Measurements from ENCODE around the gene PRG2.

PRG2 gene

GRCh38 chr11:57390535-57390934 is at the start of gene PRG2:
Gene PRG2 (minus strand): TSS chr11:57390650. CDS start chr11:57389944, 706 bp downstream.
- no peak for DNase-seq (ENCODE audit: low spot score)

DNA sequence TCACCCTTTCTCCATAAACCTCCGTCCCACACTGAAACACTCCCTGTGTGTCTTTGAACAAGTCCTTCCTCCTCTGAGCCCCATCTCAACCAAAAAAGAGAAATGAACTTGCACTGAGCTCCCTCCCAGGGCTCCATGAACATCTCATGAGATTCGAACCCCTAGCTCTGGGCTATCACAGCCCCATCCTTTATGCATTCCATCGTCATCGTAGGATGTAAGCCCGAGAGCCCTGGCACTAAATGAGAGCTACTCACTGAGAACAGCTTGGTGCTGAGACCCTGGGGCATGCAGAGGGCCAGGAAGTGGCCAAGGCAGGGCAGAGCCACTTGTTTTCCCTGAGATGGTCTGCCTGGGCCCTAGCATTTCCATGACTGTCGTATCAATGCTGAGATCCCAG is 49.3 kb upstream of the PRG2 start:
- no peak for DNase-seq (ENCODE audit: low spot score)

- no peak for DNase-seq (ENCODE audit: low spot score)
Observed at GRCh38 chr11:57438345-57439285, 48.2 kb upstream of the PRG2 start.

DNA sequence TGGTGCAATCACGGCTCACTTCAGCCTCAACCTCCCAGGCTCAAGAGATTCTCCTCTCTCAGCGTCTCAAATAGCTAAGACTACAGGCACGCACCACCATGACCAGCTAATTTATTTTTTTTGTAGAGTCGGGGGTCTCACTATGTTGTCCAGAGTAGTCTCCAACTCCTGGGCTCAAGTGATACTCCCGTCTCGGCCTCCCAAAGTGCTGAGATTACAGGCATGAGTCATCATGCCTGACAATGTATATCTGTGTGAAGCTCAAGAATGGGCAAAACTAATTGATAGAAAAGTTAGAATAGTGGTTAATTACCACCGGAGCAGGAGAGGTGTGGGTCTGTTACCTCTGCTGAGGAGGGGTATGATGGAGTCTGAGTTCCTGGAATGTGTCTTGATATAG is 45.6 kb upstream of the PRG2 start:
- no peak for DNase-seq (ENCODE audit: low spot score)

- DNase-seq (ENCODE audit: low spot score), result no peak
Observed at GRCh38 chr11:57434640-57435546, 44.4 kb upstream of the PRG2 start.

DNA sequence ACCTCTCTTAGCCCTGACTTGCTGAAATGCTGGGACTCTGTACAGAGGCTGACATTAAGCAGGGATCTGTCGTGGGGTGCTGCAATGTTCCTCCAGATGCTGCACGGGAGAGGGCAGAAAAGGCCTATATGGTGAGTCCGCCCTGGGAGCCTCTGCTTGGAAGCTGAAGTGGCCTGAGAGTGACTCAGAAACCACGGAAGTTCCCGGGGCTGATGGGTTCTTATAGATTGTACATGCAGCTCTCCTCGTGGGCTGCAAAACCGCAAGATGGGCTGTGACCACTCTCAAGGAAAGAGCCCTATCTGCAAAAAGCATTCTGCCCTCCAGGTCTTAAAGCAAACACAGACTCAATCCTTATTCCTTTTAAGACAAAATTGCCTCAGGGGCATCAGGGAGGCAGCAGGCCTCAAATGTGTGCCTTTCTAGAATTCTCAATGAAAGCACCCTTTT is 42.3 kb upstream of the PRG2 start:
- DNase-seq (ENCODE audit: low spot score), result no peak

DNA sequence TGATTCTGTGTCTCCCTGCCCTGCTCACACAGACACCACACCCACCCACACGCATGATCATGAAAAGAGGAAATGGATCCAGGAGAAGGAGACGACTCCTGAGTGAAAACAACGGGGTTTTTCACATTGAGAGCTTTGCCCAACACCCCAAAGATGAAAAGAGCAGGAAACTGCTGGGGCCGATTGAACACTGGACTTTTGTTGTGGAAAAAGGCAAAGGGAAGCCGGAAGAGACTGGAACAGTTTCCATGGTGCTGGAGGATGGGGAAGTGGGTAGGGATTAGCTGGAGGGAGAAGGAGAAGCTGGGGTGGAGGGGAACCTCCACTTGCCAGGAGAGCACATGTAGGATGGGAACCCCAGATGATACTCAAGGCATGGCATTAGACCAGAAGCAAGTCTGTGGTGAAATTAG is 41.7 kb upstream of the PRG2 start:
- DNase-seq (ENCODE audit: low spot score), result no peak

DNA sequence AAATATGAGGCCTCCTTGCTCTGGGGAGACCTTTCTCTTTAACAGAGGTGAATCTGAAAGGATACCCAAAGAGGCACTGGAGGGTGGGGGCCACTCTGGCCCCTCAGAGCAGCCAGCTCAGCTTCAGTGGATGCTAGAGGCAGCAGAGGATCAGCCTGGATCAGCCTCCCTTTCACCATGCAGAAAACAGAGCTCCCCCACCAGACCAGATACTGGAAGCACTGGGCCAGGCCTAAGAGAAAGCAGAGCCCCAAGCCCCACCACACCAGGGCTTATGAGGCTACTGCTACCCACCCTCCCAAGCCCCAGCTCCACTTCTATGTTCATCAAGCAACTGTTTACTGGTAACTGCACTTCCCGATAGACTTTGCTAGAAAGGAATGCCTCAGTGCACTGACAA is 40.5 kb upstream of the PRG2 start:
- no peak for DNase-seq (ENCODE audit: low spot score)

DNA sequence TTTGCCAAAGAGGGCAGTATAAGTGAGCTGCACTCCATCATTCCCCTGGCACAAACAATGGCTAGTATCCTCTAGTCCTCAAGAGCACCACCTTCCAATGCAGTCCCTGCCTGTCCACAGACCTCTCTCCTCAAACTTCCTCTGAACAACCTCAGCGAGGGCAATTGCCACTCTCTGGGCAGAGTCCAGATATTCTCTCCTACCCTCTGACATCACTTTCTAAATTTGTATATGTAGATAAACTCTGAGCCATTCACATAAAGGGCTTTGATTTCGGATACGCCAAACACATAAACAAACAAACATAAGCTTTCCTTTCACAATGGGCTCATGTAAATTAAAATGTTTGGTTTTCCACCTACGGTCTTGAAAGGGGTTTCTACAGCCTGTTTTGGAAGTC is 39.5 kb upstream of the PRG2 start:
- no peak for DNase-seq (ENCODE audit: low spot score)

DNA sequence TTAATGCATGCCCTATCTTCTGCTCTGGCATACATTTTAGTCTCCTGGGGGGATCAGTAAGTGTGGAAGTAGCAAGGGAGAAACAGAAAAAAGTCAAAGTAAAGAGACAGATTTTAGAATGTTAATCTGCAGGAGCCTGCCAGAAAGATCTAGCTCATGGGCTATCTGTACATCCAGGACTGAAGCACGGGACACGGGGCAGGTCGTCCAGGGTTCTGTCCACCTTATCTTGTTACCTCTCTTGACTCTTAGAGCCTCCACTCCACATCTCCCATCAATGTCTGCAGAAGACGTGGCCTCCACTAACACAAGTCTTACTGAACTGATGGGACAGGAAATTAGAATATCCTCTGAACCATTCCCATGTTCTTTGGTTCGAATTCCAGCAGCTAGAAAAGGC is 38.2 kb upstream of the PRG2 start:
- DNase-seq (ENCODE audit: low spot score), result no peak

DNA sequence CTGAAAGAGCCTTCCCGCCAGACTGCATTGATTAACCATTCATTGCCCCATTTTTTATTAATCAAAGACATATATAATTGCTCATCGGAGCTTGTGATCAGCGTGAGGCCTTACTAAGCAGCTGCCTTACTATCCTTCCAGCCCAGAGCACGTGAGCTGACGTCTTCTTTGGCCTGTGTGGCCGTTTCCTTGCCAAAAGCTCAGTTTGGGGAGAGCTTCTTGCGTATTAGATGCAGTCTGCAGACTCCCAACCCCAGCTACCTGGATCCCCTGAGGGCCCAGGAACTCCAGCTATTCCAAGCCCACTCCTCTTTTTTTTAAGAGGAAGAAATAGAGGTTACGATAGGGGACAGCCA is 37.3 kb upstream of the PRG2 start:
- DNase-seq (ENCODE audit: low spot score), result no peak

DNA sequence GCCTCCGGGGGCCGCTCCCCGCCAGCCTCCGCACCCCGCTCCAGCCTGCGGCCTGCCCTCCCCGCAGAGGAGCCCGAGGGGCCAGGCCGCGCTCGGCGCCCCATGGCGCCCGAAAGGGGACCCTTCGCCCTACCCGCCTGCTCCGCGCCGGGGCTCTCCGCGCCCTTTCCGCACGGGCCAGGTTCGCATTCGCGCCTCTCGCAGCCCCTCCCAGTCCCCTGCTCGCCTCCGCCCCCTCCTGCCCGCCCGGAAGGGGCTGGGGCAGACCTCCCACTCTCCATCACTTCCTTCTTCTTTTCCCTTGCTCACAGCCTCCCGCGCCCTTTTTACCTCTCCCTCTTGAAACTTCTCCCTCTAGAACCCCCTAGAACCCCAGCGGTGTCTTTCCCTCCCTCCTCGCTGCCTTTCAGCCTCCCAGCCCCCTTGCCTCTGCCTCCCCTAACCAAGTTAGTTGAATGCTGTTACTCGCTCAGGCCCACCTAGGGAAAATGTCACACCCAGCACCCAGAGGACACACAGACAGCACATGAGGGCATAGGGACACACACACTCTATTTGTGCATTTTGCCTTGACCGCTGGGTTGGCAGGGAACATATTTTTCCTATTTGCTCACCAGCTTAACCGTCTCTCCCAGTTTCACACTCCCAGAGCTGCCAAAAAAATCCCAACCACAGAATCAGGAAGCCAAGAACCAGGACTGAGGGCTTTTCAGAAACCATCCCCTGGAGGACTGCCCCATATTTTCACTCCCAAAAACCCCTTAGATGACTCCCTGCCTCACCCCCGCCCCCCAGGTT is 36.7 kb upstream of the PRG2 start, which contains the start of gene SLC43A3:
Gene SLC43A3 (minus strand): TSS at position 193 of the 798 bp plus-strand sequence. CDS start 949 bp downstream, outside the sequence.
- peak; percentile 81 for DNase-seq (ENCODE audit: low spot score)

DNA sequence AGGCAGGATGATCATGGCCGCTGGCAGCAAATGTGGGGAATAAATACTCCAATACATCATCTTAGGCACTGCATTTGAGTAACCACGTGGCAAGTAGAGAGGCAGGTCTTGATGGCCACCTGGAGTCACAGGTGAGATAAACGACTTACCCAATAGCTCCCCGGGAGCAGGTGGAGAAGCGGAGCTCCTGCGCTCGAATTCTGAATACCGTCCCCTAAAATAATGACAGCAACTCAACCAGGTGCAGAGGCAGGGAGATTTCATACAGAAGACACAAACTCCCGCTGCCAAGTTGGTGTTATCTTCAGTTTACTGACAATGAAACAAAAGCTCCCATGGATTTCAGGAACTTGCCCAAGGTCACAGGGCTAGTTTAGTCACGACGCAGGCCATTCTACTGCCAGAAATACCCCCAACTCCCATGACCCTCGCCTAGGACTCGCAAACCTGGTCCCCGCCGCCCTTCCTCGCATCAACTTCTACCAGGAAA is 36.0 kb upstream of the PRG2 start:
- peak; percentile 40 for DNase-seq (ENCODE audit: low spot score)

DNA sequence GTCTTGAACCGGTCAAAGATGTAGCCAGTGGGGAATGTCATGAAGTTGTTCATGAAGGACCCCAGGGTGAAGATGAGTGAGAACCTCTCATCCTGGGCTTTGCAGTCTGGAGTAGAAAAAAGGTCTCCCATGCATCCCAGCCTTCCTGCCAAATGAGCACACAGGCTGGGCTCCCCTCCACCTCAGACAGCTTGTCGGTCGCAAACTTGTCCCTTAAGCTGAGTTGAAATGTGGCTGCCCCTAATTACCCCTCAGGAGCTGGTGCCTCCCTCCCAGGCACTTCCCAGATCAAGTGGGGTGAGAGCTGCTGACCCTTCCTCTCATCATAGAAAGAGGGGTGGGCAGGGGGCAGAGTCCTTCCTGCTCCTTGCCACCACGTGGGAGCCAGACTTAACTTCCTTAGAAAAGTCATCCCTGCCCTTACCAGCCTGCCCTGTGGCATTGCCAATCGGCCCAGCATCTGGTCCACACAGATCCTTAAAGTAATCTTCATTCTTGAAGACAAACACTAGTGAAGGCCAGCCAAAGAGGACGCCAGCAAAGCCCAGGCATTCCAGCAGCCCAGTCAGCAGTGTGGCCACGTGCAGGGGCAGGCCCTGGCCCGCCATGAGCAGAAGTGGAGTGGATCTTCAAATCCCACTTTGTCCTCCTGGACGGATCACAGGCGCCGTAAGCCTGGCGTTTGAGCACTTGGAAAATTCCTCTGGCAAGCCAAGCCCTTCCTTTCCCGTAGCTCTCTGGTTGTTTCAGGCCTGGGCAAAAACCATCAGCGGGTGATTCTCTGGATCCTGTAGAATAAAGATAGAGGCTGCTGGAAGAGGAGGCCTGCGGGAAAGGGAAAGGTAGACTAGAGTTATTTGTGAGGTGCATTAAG is 35.4 kb upstream of the PRG2 start:
- no peak for DNase-seq (ENCODE audit: low spot score)

DNA sequence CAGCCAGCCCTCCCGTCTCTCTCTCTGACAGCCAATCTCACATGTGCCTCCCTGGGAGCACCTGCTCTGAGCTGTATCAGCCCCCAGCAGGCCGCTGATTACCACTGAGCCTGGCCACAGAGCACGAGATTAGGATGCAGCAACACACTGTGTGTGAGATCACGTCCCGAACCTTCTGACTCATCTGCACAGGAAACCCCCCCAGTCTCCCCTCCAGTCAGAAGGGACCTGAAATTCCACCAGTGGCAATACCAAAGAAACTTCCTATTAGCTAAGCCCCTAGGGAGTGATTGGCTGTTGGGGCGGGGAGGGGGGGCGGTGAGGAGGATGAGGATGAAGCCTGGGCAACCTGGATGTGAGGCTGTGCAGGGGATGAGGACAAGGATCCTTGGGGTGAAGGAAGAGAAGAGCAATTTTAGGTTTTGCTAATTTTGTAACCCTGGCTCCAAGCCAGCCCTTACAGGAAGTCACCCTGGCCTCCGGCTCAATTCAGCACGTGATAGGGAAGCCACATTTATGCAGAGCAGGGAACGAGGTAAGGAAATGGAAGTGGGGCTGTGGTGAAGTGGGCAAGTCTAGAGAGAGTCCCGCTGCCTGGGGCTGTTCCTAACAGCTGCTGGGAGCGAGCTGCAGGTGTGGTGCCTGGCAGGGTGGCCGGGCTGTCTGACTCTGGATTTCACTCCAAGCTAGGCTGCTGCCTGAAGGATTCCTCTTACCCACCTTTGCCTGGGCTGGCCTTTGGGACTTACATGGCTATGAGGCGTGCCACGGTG is 34.5 kb upstream of the PRG2 start:
- peak; percentile 68 for DNase-seq (ENCODE audit: low spot score)

DNA sequence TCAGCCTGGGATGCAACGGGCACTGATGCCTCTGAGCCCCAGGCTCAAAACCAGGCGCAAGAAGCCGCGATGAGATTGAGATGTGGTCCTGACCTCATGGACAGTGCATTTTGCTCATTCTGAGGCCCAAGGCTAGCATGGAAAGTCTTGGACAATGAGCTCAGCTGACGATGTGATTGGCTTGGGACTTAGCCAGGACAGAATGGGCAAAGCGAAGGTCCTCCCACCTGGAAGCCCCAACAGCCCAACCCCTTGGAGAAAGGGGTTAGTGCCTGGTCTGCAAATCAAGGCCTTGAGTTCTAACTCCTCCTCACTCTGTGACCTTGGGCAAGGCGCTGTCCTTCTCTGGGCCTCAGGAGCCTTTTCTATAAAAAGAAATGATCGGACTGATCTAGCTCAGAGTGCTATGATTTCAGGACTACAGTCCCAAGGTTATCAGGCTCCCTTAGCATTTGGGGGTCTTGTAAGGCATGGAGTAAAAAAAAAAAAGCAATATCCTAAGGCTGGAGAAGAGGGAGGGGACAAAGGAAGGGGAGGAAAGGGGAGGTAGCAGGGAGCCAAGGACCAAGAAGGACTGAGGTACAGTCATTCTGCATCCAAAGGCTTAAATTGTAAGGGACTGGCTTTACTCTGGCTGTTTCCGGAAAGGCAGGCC is 33.8 kb upstream of the PRG2 start:
- no peak for DNase-seq (ENCODE audit: low spot score)

DNA sequence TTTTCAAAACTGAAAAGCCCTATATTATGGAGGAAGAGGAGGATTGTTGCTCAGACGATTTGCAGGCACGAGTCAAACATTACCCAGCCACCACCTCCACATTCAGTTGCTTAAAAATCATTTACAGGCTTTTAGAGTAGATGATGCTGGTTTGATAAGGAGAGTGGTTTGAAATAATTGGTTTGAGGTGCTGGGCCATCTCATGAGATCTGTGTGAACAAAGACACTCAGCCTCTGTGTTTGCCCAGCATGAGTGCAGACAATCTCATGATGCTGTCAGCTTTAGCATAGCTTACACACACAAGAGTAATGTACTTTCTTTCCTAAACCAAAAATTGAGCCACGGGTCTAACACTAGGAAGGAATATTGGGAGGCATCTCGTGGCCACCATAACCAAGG is 32.2 kb upstream of the PRG2 start:
- no peak for DNase-seq (ENCODE audit: low spot score)

DNA sequence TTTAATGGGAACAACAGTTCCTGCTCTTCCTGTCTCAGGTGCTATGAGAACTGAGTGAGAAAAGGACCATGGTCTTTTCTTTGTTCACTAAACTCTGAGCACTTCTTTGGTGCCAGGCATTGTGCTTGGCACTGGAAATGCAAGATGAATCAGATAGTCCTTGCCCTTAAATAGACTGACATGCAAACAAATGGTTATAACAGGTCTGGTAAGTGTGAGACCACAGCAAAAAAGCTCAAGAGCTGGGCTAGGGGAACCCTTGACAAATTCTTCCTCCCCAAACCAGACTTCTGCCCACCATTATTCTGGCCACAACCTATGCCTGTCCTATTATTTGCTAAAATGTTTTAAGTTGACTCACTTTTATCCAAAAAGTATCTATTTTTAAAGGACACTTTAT is 31.4 kb upstream of the PRG2 start:
- DNase-seq (ENCODE audit: low spot score), result no peak

DNA sequence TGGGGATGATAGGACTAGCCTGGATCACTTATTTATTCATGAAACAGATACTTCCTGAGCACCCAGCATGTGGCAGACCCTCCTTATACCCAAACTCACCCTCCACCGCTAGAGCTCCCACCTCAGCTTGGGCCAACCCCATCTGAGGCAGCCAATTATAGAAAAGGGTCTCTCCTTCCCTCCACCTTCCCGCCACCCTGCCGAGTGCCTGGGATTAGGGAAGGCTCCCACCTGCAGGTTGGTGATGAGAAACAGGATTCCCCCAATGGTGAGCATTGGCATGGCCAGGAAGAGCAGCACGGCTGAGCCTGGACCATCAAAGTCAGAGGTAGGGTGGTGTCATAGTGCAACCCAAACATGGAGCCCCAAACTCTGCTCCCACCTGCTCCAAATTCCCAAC is 30.6 kb upstream of the PRG2 start:
- DNase-seq (ENCODE audit: low spot score), result no peak
